IMR-90 (cell line): Measurements from ENCODE around the gene TSPO. TPM values are rescaled to one million over a fixed set of nuclear protein-coding genes. Genes with fewer than 3 reads are reported as not detected.
A peak's percentile ranks its signal among the peaks of the same experiment; 100 is the strongest.

Experiments
- ATAC-seq: fragments of 200-7000 bp; cut with Tn5 transposase; 2 replicates; pipeline ENCODE4 v1.9.1; 2020; ENCODE audit warnings: low read depth, mild to moderate bottlenecking, moderate library complexity
- BruUV-seq: library from RNA; stranded (reverse); fragments of 400-500 nt; replicated peaks from 2 replicates; lab custom pipeline; 2021; lab: Mats Ljungman, UMichigan
- CTCF ChIA-PET: fragments of 300-600 bp; formaldehyde crosslinking; extraction: SDS; loops from one replicate; lab custom pipeline; 2021; ENCODE audit warnings: antibody characterized with exemption; lab: Yijun Ruan, JAX
- POLR2A ChIA-PET: fragments of 300-600 bp; sonication (Branson Sonifier 250); formaldehyde crosslinking; loops from one replicate; lab custom pipeline; 2022; ENCODE audit warnings: antibody characterized with exemption; ENCODE audit not compliant: unreplicated experiment; lab: Charles Lee
- DNase-seq: peaks from one replicate; pipeline ENCODE4 v3.0.0; 2013
- H2AFZ ChIP-seq: replicated peaks from 2 replicates; pipeline ENCODE3; 2013; ENCODE audit warnings: low read length, mild to moderate bottlenecking; ENCODE audit not compliant: poor library complexity
- H2AK5ac ChIP-seq: 2 replicates; pipeline ENCODE4 v1.6.1; 2013; ENCODE audit warnings: low read depth, low read length, inconsistent platforms
- H2AK9ac ChIP-seq: replicated peaks from 2 replicates; pipeline ENCODE3; 2013; ENCODE audit warnings: mild to moderate bottlenecking, low read depth, low read length, moderate library complexity; ENCODE audit not compliant: poor library complexity
- H2BK120ac ChIP-seq: 2 replicates; pipeline ENCODE4 v1.6.1; 2013; ENCODE audit warnings: low read depth, low read length, inconsistent platforms
- H2BK15ac ChIP-seq: 3 replicates; pipeline ENCODE4 v1.6.1; 2013; ENCODE audit warnings: low read depth, low read length, inconsistent platforms
- H2BK20ac ChIP-seq: 2 replicates; pipeline ENCODE4 v1.6.1; 2013; ENCODE audit warnings: low read depth, mild to moderate bottlenecking, inconsistent platforms, low read length, moderate library complexity
- H2BK5ac ChIP-seq: 2 replicates; pipeline ENCODE4 v1.6.1; 2013; ENCODE audit warnings: mild to moderate bottlenecking, low read depth, low read length, inconsistent platforms; ENCODE audit not compliant: poor library complexity, severe bottlenecking
- H3K14ac ChIP-seq: replicated peaks from 2 replicates; pipeline ENCODE4 v1.6.1; 2013; ENCODE audit warnings: low read depth, low read length, inconsistent platforms
- H3K18ac ChIP-seq: 2 replicates; pipeline ENCODE4 v1.6.1; 2013; ENCODE audit warnings: low read depth, low read length, control low read depth
- H3K23ac ChIP-seq: 2 replicates; pipeline ENCODE4 v1.6.1; 2013; ENCODE audit warnings: low read depth, low read length, inconsistent platforms
- H3K27ac ChIP-seq: 2 replicates; pipeline ENCODE4 v1.5.1; 2013; ENCODE audit warnings: mild to moderate bottlenecking, control low read depth, low read length; ENCODE audit not compliant: insufficient read depth
- H3K27me3 ChIP-seq: 2 replicates; pipeline ENCODE4 v1.6.1; 2013; ENCODE audit warnings: low read length; ENCODE audit not compliant: control insufficient read depth, insufficient read depth
- H3K36me3 ChIP-seq: 2 replicates; pipeline ENCODE4 v1.6.1; 2013; ENCODE audit warnings: low read length, mixed read lengths; ENCODE audit not compliant: control insufficient read depth, insufficient read depth
- H3K4ac ChIP-seq: 2 replicates; pipeline ENCODE4 v1.6.1; 2013; ENCODE audit warnings: low read depth, low read length, inconsistent platforms
- H3K4me1 ChIP-seq: 2 replicates; pipeline ENCODE4 v1.6.1; 2013; ENCODE audit warnings: low read length, mixed read lengths; ENCODE audit not compliant: control insufficient read depth, insufficient read depth
- H3K4me2 ChIP-seq: 2 replicates; pipeline ENCODE4 v1.6.1; 2013; ENCODE audit warnings: low read depth, mild to moderate bottlenecking, control low read depth, low read length, moderate library complexity
- H3K4me3 ChIP-seq: 2 replicates; pipeline ENCODE4 v1.5.1; 2013; ENCODE audit warnings: low read depth, mild to moderate bottlenecking, control low read depth, low read length, moderate library complexity; ENCODE audit not compliant: insufficient read depth
- H3K56ac ChIP-seq: 2 replicates; pipeline ENCODE4 v1.6.1; 2013; ENCODE audit warnings: low read length, inconsistent platforms; ENCODE audit not compliant: insufficient read depth; ENCODE audit errors: extremely low read depth
- H3K79me1 ChIP-seq, 2 experiments: 2 replicates each; pipeline ENCODE4 v1.6.1; 2013; ENCODE audit warnings: low read length in 2 of 2, inconsistent platforms in 1 of 2, low read depth in 1 of 2
- H3K9ac ChIP-seq: 2 replicates; pipeline ENCODE4 v1.6.1; 2013; ENCODE audit warnings: low read depth, low read length, control low read depth
- H3K9me1 ChIP-seq: 2 replicates; pipeline ENCODE4 v1.6.1; 2013; ENCODE audit warnings: low read length, inconsistent platforms; ENCODE audit not compliant: insufficient read depth
- H3K9me3 ChIP-seq: 2 replicates; pipeline ENCODE4 v1.6.1; 2013; ENCODE audit warnings: low read length; ENCODE audit not compliant: control insufficient read depth, insufficient read depth
- H4K20me1 ChIP-seq: 2 replicates; pipeline ENCODE4 v1.6.1; 2013; ENCODE audit warnings: low read length, inconsistent platforms; ENCODE audit not compliant: insufficient read depth
- H4K5ac ChIP-seq: 2 replicates; pipeline ENCODE4 v1.6.1; 2013; ENCODE audit warnings: mild to moderate bottlenecking, low read depth, low read length, control low read depth
- H4K8ac ChIP-seq, 2 experiments: 2 replicates each; pipeline ENCODE4 v1.6.1; 2013; ENCODE audit warnings: low read depth in 2 of 2, low read length in 2 of 2, control low read depth in 1 of 2, inconsistent platforms in 1 of 2
- H4K91ac ChIP-seq: 2 replicates; pipeline ENCODE4 v1.6.1; 2013; ENCODE audit warnings: low read depth, low read length, inconsistent platforms; ENCODE audit not compliant: insufficient read depth
- CEBPB ChIP-seq: IDR thresholded peaks from 2 replicates; pipeline ENCODE4 v1.6.1; 2012; ENCODE audit warnings: low read depth, low read length, improper control_type of control experiment
- CHD1 ChIP-seq: IDR thresholded peaks from 2 replicates; pipeline ENCODE4 v1.6.1; 2012; ENCODE audit warnings: low read depth, low read length, improper control_type of control experiment
- NFE2L2 ChIP-seq: fragments of 150-350 bp; IDR thresholded peaks from 2 replicates; pipeline ENCODE4 v1.6.1; 2016; ENCODE audit warnings: low read depth, mild to moderate bottlenecking, low read length
- SMC3 ChIP-seq: fragments of 150-350 bp; IDR thresholded peaks from 2 replicates; pipeline ENCODE4 v1.6.1; 2016; ENCODE audit warnings: low read depth, mild to moderate bottlenecking, antibody characterized with exemption, low read length, moderate library complexity
- WGBS, 2 experiments: methylation state at CpG; one replicate each; pipeline versions ENCODE4 v1.1.5 to v1.1.7; 2013; ENCODE audit warnings: missing lambda C conversion rate in 2 of 2; ENCODE audit not compliant: insufficient read length in 1 of 2; ENCODE audit errors: extremely low coverage in 2 of 2; 5-methylcytosine and 5-hydroxymethylcytosine counted together
- dilution Hi-C: fragments of 300-500 bp; cut with HindIII; formaldehyde crosslinking; loops from one replicate; pipeline ENCODE4 v1.14.3; 2018; ENCODE audit warnings: low sequenced_read_pairs; ENCODE audit not compliant: unreplicated experiment
- in situ Hi-C: fragments of 300-500 bp; cut with MboI; formaldehyde crosslinking; loops from 3 replicates; pipeline ENCODE4 v1.14.3; 2019; ENCODE audit warnings: low sequenced_read_pairs, inconsistent platforms, mixed read lengths
- intact Hi-C: fragments of 100-400 bp; cut with micrococcal nuclease; formaldehyde crosslinking; loops from 2 replicates; pipeline ENCODE4 v1.10.0; 2022
- polyA plus RNA-seq, 3 experiments: library from polyadenylated mRNA; depleted of rRNA; stranded (reverse); fragments of >200 nt; gene quantifications; 2 replicates each; pipeline ENCODE4 v1.2.3, GENCODE V29; 2012; ENCODE audit warnings: low replicate concordance in 1 of 3
- total RNA-seq: library from RNA; depleted of rRNA; stranded (reverse); fragments of >200 nt; gene quantifications from 2 replicates; pipeline ENCODE4 v1.2.3, GENCODE V29; 2012
- TF ChIP-seq, protein P1 (sequence below): fragments of 150-350 bp; IDR thresholded peaks from 2 replicates; pipeline ENCODE4 v1.6.1; 2016; ENCODE audit warnings: low read depth, mild to moderate bottlenecking, low read length, moderate library complexity, borderline replicate concordance

The TSPO gene
- total and polyA plus RNA-seq, 2 of the 4 experiments (the other 2 are of a cell fraction): 115 to 297 TPM

DNA sequence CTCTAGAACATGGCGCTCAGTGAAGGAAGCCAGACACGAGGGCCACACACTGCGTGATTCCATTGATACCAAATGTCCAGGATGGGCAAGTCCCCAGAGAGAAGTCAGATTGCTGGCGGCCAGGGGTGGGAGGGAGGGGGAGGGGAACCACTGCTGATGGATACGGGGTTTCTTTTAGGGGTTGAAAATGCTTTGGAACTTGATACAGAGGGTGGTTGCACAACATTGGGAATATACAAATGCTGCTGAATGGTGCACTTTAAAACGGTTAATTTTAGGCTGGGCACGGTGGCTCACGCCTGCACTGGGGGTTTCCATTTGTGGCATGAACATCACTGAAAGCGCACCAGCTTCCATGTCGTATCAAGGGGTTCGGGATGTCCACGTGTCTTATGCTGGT is 5.1 kb downstream of the TSPO start:
- TF ChIP-seq CEBPB (peak; percentile 29; the same call in 1 of the 2 replicates), CHD1 (no peak), NFE2L2 (no peak), SMC3 (no peak)
- TF ChIP-seq, protein P1, sequence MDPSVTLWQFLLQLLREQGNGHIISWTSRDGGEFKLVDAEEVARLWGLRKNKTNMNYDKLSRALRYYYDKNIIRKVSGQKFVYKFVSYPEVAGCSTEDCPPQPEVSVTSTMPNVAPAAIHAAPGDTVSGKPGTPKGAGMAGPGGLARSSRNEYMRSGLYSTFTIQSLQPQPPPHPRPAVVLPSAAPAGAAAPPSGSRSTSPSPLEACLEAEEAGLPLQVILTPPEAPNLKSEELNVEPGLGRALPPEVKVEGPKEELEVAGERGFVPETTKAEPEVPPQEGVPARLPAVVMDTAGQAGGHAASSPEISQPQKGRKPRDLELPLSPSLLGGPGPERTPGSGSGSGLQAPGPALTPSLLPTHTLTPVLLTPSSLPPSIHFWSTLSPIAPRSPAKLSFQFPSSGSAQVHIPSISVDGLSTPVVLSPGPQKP: no peak
- H3K9me3 ChIP-seq: no peaks in the 10 kb centered on the region
- POLR2A ChIA-PET: interaction anchor here (0.5 kb wide), 1 partner anchor 519 kb away, joined by 6 read pairs; no protein-coding TSS in a partner anchor

More for the DNA sequence above, 5.1 kb downstream of the TSPO start:
- Histone ChIP-seq H3K56ac (no peak overlapping the region), H3K9ac (no peak overlapping the region), H2BK5ac (no peak overlapping the region), H3K14ac (no peak overlapping the region), H2AK5ac (no peak overlapping the region), H4K20me1 (peaks cover 56% of the 10 kb centered on the region), H3K18ac (no peak overlapping the region), H2BK20ac (no peak overlapping the region), H3K23ac (no peak overlapping the region), H2BK15ac (no peak overlapping the region), H3K4ac (no peak overlapping the region), H3K27me3 (no peaks in the 10 kb centered on the region), H4K91ac (no peak overlapping the region), H3K9me1 (peaks cover 7% of the 10 kb centered on the region), H3K4me2 (no peak overlapping the region), H2AFZ (no peak overlapping the region), H3K27ac (no peak overlapping the region), H4K5ac (no peak overlapping the region), H3K4me3 (no peak overlapping the region), H4K8ac (no peak overlapping the region), H2BK120ac (no peak overlapping the region), H2AK9ac (peak overlapping the region; percentile 20), H3K36me3 (peaks cover 15% of the 10 kb centered on the region; the same call in 1 of the 2 replicates), H3K79me1 (peaks cover 20 to 77% of the 10 kb centered on the region in 2 experiments), H3K4me1 (peaks cover 11% of the 10 kb centered on the region)
- WGBS, 2 experiments: 89% methylated on average over 6 of the region's 12 CpGs; no CpG with 5 or more reads in 1 of the 2 experiments
- in situ Hi-C loops (no loop called here), dilution Hi-C loops (no loop called here), intact Hi-C loops (no loop called here)
- DNase-seq (no peak), ATAC-seq (no peak)
- BruUV-seq: no TSS peak
- CTCF ChIA-PET: interaction anchor here (0.6 kb wide), 1 partner anchor 31 kb away, joined by 4 read pairs; no protein-coding TSS in a partner anchor
